ENCODE results near the gene TPI1. TPM values are rescaled to one million over a fixed set of nuclear protein-coding genes. Genes with fewer than 3 reads are reported as not detected.

Gene TPI1
- total RNA-seq, 1 experiment from 2014 or later: 1,177 TPM

DNA sequence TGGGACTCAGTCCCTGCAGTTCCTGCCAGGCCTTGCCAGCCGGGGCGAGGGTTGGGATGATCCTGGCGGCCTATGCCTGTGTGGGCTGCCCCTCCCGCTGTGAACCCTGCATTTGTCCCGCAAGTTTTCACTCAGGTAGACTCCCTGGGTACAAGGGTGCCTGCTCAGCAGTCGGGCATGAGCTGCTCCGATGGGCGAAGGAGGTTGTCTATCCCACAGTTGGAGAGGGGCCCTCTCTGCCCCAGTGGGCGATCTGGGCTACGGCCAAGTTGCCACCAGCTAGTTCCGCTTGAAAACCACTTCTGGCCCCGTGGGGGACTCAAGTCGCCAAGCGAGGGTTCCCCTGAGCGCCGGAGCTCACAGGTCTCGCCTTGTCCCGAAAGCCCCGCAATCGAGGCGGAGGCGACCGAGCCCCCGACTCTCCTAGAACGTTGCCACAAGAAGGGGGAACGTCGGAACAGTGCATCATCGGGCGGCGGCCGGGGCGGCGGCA is 365 bp upstream of the TPI1 start:
- no CpG with 5 or more reads among the region's 33 CpGs for WGBS (ENCODE audit: extremely low coverage, insufficient read length, low lambda C conversion rate)
- peak overlapping the region in 2 of 3 experiments; percentile 52 to 92; a peak in 3 of 7 replicates for H3K27ac Mint-ChIP-seq
- peaks cover 9% of the 10 kb centered on the region for H3K23me2 ChIP-seq (ENCODE audit: insufficient read length, low read depth, low read length, poor library complexity, severe bottlenecking)
- no peak overlapping the region for H4K5ac ChIP-seq (ENCODE audit: insufficient read length, low read depth, low read length)
- no peak overlapping the region for H2AFZ ChIP-seq (ENCODE audit: low read length)
- H3K14ac ChIP-seq (ENCODE audit: insufficient read depth, low read length): no peak overlapping the region
- H3K79me2 ChIP-seq (ENCODE audit: insufficient read depth, low read length): peaks cover 5% of the 10 kb centered on the region; the same call in 1 of the 2 replicates
- no peak overlapping the region for H2BK20ac ChIP-seq (ENCODE audit: low read depth, low read length, poor library complexity, severe bottlenecking)
- H3K27me3 Mint-ChIP-seq (ENCODE audit: low read depth): no peaks in the 10 kb centered on the region; the same call in 1 of the 2 replicates
- H4K8ac ChIP-seq (replicated peaks; ENCODE audit: insufficient read length, low read depth, low read length): no peak overlapping the region
- no peak overlapping the region for H3K4ac ChIP-seq (ENCODE audit: low read depth, low read length)
- H3K9ac ChIP-seq (ENCODE audit: extremely low read depth, insufficient read length, low read length): no peak overlapping the region
- H3K9me3 Mint-ChIP-seq: no peaks in the 10 kb centered on the region; a peak in 1 of 5 replicates
- H2BK120ac ChIP-seq (ENCODE audit: low read depth, low read length, poor library complexity, severe bottlenecking): no peak overlapping the region
- H3K36me3 Mint-ChIP-seq (ENCODE audit: insufficient read depth in 1 of 3, low read depth in 3 of 3): peaks cover 51 to 78% (median 68%) of the 10 kb centered on the region in 3 experiments
- H2BK12ac ChIP-seq (ENCODE audit: insufficient read length, low read depth, low read length): no peak overlapping the region
- DNase-seq: no peak
- peak overlapping the region; percentile 93 to 95 for H3K4me3 Mint-ChIP-seq
- TF ChIP-seq, protein P1, sequence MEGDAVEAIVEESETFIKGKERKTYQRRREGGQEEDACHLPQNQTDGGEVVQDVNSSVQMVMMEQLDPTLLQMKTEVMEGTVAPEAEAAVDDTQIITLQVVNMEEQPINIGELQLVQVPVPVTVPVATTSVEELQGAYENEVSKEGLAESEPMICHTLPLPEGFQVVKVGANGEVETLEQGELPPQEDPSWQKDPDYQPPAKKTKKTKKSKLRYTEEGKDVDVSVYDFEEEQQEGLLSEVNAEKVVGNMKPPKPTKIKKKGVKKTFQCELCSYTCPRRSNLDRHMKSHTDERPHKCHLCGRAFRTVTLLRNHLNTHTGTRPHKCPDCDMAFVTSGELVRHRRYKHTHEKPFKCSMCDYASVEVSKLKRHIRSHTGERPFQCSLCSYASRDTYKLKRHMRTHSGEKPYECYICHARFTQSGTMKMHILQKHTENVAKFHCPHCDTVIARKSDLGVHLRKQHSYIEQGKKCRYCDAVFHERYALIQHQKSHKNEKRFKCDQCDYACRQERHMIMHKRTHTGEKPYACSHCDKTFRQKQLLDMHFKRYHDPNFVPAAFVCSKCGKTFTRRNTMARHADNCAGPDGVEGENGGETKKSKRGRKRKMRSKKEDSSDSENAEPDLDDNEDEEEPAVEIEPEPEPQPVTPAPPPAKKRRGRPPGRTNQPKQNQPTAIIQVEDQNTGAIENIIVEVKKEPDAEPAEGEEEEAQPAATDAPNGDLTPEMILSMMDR (conservative IDR thresholded peaks at IDR 0.05): no peak
- H4K20me1 ChIP-seq (ENCODE audit: control insufficient read depth, insufficient read depth, insufficient read length): no peaks in the 10 kb centered on the region
- no peak overlapping the region for H3T11ph ChIP-seq (ENCODE audit: low read length)
- H2BK5ac ChIP-seq (ENCODE audit: insufficient read length, low read length): no peak overlapping the region
- H3K79me1 ChIP-seq (ENCODE audit: insufficient read depth, low read depth, low read length, poor library complexity, severe bottlenecking): no peaks in the 10 kb centered on the region
- H3K4me1 ChIP-seq (ENCODE audit: insufficient read depth, low read length): no peaks in the 10 kb centered on the region; the same call in 1 of the 2 replicates
- H4K91ac ChIP-seq (ENCODE audit: insufficient read length, low read depth, low read length): no peak overlapping the region
- no peak overlapping the region for H3K18ac ChIP-seq (ENCODE audit: insufficient read length, low read depth, low read length)
- H3K56ac ChIP-seq (ENCODE audit: insufficient read length, low read depth, low read length): no peak overlapping the region
- H3K23ac ChIP-seq (ENCODE audit: insufficient read length, low read depth, low read length): no peak overlapping the region
- peaks cover 47 to 52% of the 10 kb centered on the region in 2 experiments for H3K4me1 Mint-ChIP-seq
- H3K27me3 ChIP-seq (ENCODE audit: insufficient read depth, low read length): no peaks in the 10 kb centered on the region
- no peaks in the 10 kb centered on the region for H3K9me3 ChIP-seq (ENCODE audit: control insufficient read depth, low read depth, low read length)
- H2BK15ac ChIP-seq (ENCODE audit: low read depth, low read length): no peak overlapping the region
- H3K4me2 ChIP-seq (ENCODE audit: insufficient read depth, insufficient read length, low read length): peak overlapping the region; percentile 94
- H3K27ac ChIP-seq (ENCODE audit: insufficient read length, low read depth, low read length): no peak overlapping the region
- H2AK5ac ChIP-seq (ENCODE audit: insufficient read length, low read length): no peak overlapping the region
